A549 (cell line): Measurements from ENCODE around the gene ZSCAN12. TPM values are rescaled to one million over a fixed set of nuclear protein-coding genes. Genes with fewer than 3 reads are reported as not detected.

Experiments used
- ATAC-seq, 2 experiments: fragments of 200-7000 bp in 1 of 2; fragments of >200 bp in 1 of 2; cut with Nextera tagmentation in 1 of 2; cut with Tn5 transposase in 1 of 2; 3 replicates each; pipeline versions ENCODE4 v1.8.0 to v1.9.1; 2018 to 2020; ENCODE audit warnings: mild to moderate bottlenecking in 1 of 2, moderate library complexity in 1 of 2
- CTCF ChIA-PET: fragments of 300-600 bp; sonication (Branson Sonifier 250); formaldehyde crosslinking; extraction: SDS; loops from one replicate; lab custom pipeline; 2021; ENCODE audit warnings: antibody characterized with exemption, inconsistent platforms; lab: Yijun Ruan, JAX
- POLR2A ChIA-PET: fragments of 350-600 bp; formaldehyde crosslinking; extraction: SDS; loops from one replicate; lab custom pipeline; 2021; ENCODE audit warnings: antibody characterized with exemption, inconsistent platforms; lab: Yijun Ruan, JAX
- DNase-seq, 2 experiments: peaks; one replicate each; pipeline versions ENCODE4 v3.0.0 to v3.0.0-alpha.2; 2011 to 2016; ENCODE audit warnings: low read depth in 1 of 2, low spot score in 1 of 2
- FAIRE-seq: peaks from 2 replicates; lab custom pipeline; 2011; peaks lifted over from hg19 to GRCh38; lab: Jason Lieb, UNC
- H3K27ac ChIP-seq, 2 experiments: fragments of >200 bp; sonication (Bioruptor Twin); formaldehyde crosslinking; 3 replicates each; pipeline ENCODE4 v1.5.1; 2016 to 2017
- H3K4me1 ChIP-seq: fragments of >200 bp; sonication (Bioruptor Twin); formaldehyde crosslinking; 3 replicates; pipeline ENCODE4 v1.6.1; 2016
- H3K4me2 ChIP-seq: fragments of >200 bp; sonication (Bioruptor Twin); formaldehyde crosslinking; 3 replicates; pipeline ENCODE4 v1.6.1; 2016
- H3K4me3 ChIP-seq: fragments of >200 bp; sonication (Bioruptor Twin); formaldehyde crosslinking; 3 replicates; pipeline ENCODE4 v1.5.1; 2016
- H3K9me3 ChIP-seq: fragments of >200 bp; sonication (Bioruptor Twin); formaldehyde crosslinking; 3 replicates; pipeline ENCODE4 v1.6.1; 2016
- CBX2 ChIP-seq: fragments of 200-600 bp; sonication (generic); IDR thresholded peaks from 2 replicates; pipeline ENCODE4 v1.6.1; 2016; ENCODE audit warnings: low read depth, mild to moderate bottlenecking, borderline replicate concordance
- CEBPB ChIP-seq, 2 experiments: fragments of >200 bp in 1 of 2; sonication (Bioruptor Twin) in 1 of 2; formaldehyde crosslinking in 1 of 2; IDR thresholded peaks; 2 replicates each; pipeline ENCODE4 v1.6.1; 2012 to 2016
- FOSL2 ChIP-seq, 2 experiments: fragments of 450-650 bp in 1 of 2; fragments of >200 bp in 1 of 2; sonication (Bioruptor Twin) in 1 of 2; formaldehyde crosslinking; IDR thresholded peaks; 2 replicates each; pipeline versions ENCODE4 v1.5.0 to v1.6.1; 2016 to 2020; ENCODE audit warnings: mild to moderate bottlenecking in 1 of 2, moderate library complexity in 1 of 2
- GATA3 ChIP-seq: IDR thresholded peaks from 2 replicates; pipeline ENCODE4 v1.6.1; 2012; ENCODE audit warnings: borderline replicate concordance
- HOXA7 ChIP-seq: fragments of 250-450 bp; sonication (Bioruptor Pico); IDR thresholded peaks from 2 replicates; pipeline ENCODE4 v1.5.0; 2020; ENCODE audit warnings: mild to moderate bottlenecking, moderate library complexity
- HOXB5 ChIP-seq: fragments of 250-450 bp; sonication (Bioruptor Pico); IDR thresholded peaks from 2 replicates; pipeline ENCODE4 v1.5.0; 2020; ENCODE audit warnings: mild to moderate bottlenecking, moderate library complexity
- KDM1A ChIP-seq: fragments of 200-600 bp; sonication (generic); IDR thresholded peaks from 2 replicates; pipeline ENCODE4 v1.6.1; 2016; ENCODE audit warnings: low read depth, mild to moderate bottlenecking
- NPAS2 ChIP-seq: fragments of 250-450 bp; sonication (Bioruptor Pico); IDR thresholded peaks from 2 replicates; pipeline ENCODE4 v1.8.0; 2022; ENCODE audit warnings: mild to moderate bottlenecking, moderate library complexity, borderline replicate concordance
- POLR2AphosphoS2 ChIP-seq: conservative IDR thresholded peaks from 2 replicates; pipeline ENCODE4 v1.6.1; 2012; ENCODE audit warnings: low read length, improper control_type of control experiment, inconsistent platforms
- RCOR1 ChIP-seq: fragments of 150-350 bp; IDR thresholded peaks from 2 replicates; pipeline ENCODE4 v1.6.1; 2014; ENCODE audit warnings: antibody characterized with exemption, low read length, low read depth
- RFX5 ChIP-seq: fragments of 450-650 bp; IDR thresholded peaks from 2 replicates; pipeline ENCODE4 v1.7.1; 2014; ENCODE audit warnings: antibody characterized with exemption, mild to moderate bottlenecking, moderate library complexity
- SREBF2 ChIP-seq: fragments of 450-650 bp; IDR thresholded peaks from 2 replicates; pipeline ENCODE4 v1.6.1; 2014; ENCODE audit warnings: mild to moderate bottlenecking, moderate library complexity
- TFCP2L1 ChIP-seq: fragments of 250-450 bp; sonication (Bioruptor Pico); IDR thresholded peaks from 2 replicates; pipeline ENCODE4 v1.5.0; 2021; ENCODE audit warnings: mild to moderate bottlenecking
- ZC3H11A ChIP-seq: fragments of 450-650 bp; IDR thresholded peaks from 2 replicates; pipeline ENCODE4 v1.6.1; 2014; ENCODE audit warnings: antibody characterized with exemption, mild to moderate bottlenecking
- ZNF302 ChIP-seq: fragments of 250-450 bp; sonication (Bioruptor Pico); IDR thresholded peaks from 2 replicates; pipeline ENCODE4 v1.9.0; 2021; ENCODE audit warnings: inconsistent platforms, mild to moderate bottlenecking, moderate library complexity
- ZSCAN20 ChIP-seq: fragments of 250-450 bp; sonication (Bioruptor Pico); IDR thresholded peaks from 2 replicates; pipeline ENCODE4 v1.8.0; 2022; ENCODE audit warnings: mild to moderate bottlenecking, moderate library complexity
- WGBS: methylation state at CpG from one replicate; pipeline ENCODE4 v1.1.6; 2017; ENCODE audit errors: missing lambda C conversion rate; 5-methylcytosine and 5-hydroxymethylcytosine counted together
- polyA plus RNA-seq, 4 experiments: library from polyadenylated mRNA; depleted of rRNA in 3 of 4; stranded (reverse); fragments of >200 nt; fragmentation: RNase III in 1 of 4; extraction: RNeasy Plus Mini Kit Qiagen cat#74134 plus additional on column Dnase treatment in 1 of 4; gene quantifications; 2 replicates in 3 of 4; 3 replicates in 1 of 4; pipeline ENCODE4 v1.2.3, GENCODE V29; 2011 to 2017
- TF ChIP-seq, protein P1 (sequence below): fragments of >200 bp; sonication (Bioruptor Twin); formaldehyde crosslinking; IDR thresholded peaks from 2 replicates; pipeline ENCODE4 v1.6.1; 2016

The ZSCAN12 gene
- polyA plus RNA-seq, 2 of the 4 experiments (the other 2 are of a cell fraction): 1.9 to 3.3 TPM

DNA sequence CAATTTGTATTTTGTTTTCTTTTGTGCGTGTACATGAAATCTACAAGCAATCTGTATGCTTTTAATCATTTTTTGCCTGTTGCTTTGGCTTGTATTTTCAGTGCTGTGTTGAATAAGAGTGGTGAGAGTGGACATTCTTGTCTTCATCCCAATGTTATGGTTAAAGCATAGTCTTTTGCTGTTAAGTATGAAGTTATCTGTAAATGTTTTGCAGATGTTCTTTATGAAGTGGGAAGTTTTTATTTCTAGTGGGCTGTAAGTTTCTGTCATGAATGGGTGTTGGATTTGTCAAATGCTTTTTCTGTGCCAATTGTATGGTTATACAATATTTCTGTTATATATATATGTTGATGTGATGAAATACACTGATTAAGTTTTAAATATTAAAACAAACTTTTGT, 25.6 kb downstream of the ZSCAN12 start:
- no peak for ATAC-seq
- Histone ChIP-seq H3K4me1 (no peaks in the 10 kb centered on the region), H3K27ac (no peak overlapping the region), H3K9me3 (0 out of 3 replicates have a peak, but pooled peaks cover 7% of the 10 kb centered on the region), H3K4me3 (no peak overlapping the region), H3K4me2 (no peak overlapping the region)
- no peak for FAIRE-seq
- ChIA-PET POLR2A (no interaction called here), CTCF (no interaction called here)
- no peak for TF ChIP-seq NPAS2
- TF ChIP-seq, protein P1, sequence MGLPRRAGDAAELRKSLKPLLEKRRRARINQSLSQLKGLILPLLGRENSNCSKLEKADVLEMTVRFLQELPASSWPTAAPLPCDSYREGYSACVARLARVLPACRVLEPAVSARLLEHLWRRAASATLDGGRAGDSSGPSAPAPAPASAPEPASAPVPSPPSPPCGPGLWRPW: no peak
- no peak for TF ChIP-seq FOSL2 (IDR thresholded peaks at IDR 0.05)
- no peak for TF ChIP-seq FOSL2 (CRISPR knock-in tag; IDR thresholded peaks at IDR 0.05)
- no peak for TF ChIP-seq HOXB5
- TF ChIP-seq POLR2AphosphoS2: no peak
- DNase-seq: no peak
- 75% methylated on average over 1 of the region's 1 CpG for WGBS

DNA sequence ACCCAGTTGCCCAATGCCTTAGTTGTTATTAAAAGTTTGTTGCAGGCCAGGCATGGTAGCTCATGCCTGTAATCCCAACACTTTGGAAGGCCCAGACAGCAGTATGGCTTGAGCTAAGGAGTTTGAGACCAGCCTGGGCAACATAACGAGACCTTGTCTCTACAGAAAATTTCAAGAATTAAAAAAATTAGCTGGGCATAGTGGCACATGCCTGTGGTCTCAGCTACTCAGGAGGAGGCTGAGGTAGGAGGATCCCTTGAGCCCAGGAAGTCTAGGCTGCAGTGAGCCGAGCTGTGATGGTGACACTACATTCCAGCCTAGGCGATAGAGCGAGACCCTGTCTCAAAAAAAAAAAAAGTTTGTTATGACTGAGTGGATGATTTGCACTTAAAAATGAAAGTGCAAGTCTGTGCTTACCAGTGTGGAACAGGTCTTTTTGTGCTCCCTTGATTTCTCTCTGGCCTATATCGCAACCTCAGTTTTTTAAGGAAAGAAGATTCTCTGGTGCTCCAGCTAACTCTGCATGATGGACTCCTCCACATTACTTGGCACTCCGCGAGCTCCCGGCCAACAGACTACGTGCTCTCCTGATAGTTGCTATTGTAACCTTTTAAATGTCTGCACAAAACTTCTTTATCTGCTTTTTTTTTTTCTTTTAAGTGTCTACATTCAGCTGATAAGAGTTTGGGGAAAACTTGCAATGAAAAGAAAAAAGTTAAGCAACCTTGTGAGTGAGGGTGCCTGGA, 27.7 kb downstream of the ZSCAN12 start:
- Histone ChIP-seq H3K4me1 (no peaks in the 10 kb centered on the region), H3K27ac (no peak overlapping the region), H3K4me3 (no peak overlapping the region), H3K9me3 (no peaks in the 10 kb centered on the region), H3K4me2 (no peak overlapping the region)
- 88% methylated on average over 9 of the region's 9 CpGs for whole genome bisulfite sequencing
- ATAC-seq: no peak
- DNase-seq: no peak
- ChIA-PET CTCF (interaction anchor here (0.7 to 2.2 kb wide), 2 partner anchors 10 to 16 kb away, joined by 3 to 5 read pairs; no protein-coding TSS in a partner anchor), POLR2A (interaction anchor here (0.6 to 1.1 kb wide), 2 partner anchors 11 to 1225 kb away, joined by 3 read pairs; a partner anchor contains a TSS)
- FAIRE-seq: no peak
- no peak for TF ChIP-seq FOSL2 (IDR thresholded peaks at IDR 0.05)
- no peak for TF ChIP-seq FOSL2 (CRISPR knock-in tag; IDR thresholded peaks at IDR 0.05)

DNA sequence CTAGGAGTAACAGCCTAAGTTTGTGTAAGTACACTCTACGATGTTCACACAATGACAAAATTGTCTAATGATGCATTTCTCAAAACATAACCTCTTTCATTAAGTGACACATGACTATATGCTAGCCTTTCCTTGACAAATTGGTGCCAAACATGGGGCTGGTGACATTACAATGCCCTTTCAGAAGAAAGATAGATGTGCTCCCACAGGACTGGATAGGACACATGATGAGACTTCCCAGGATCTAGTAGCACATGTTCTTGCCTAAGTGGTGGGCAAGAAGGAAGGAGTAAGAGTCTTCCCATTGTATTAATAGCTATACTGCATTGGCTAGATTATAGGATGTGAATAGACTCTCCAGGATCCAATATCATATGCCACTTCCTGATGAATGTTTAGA, 28.3 kb downstream of the ZSCAN12 start:
- no peak for TF ChIP-seq ZC3H11A
- TF ChIP-seq CBX2: no peak
- TF ChIP-seq TFCP2L1: no peak
- TF ChIP-seq RCOR1: no peak
- TF ChIP-seq ZNF302 (CRISPR knock-in tag): no peak
- no peak for TF ChIP-seq KDM1A
- Histone ChIP-seq H3K27ac (no peak overlapping the region), H3K9me3 (no peaks in the 10 kb centered on the region), H3K4me2 (no peak overlapping the region), H3K4me3 (no peak overlapping the region), H3K4me1 (no peaks in the 10 kb centered on the region)
- CTCF ChIA-PET: interaction anchor here (2.2 kb wide), 1 partner anchor 16 kb away, joined by 5 read pairs; no protein-coding TSS in a partner anchor
- WGBS: 62% methylated on average over 1 of the region's 1 CpG
- POLR2A ChIA-PET: interaction anchor here (1.1 kb wide), 1 partner anchor 12 kb away, joined by 3 read pairs; no protein-coding TSS in a partner anchor
- DNase-seq (no peak), FAIRE-seq (no peak), ATAC-seq (no peak)

DNA sequence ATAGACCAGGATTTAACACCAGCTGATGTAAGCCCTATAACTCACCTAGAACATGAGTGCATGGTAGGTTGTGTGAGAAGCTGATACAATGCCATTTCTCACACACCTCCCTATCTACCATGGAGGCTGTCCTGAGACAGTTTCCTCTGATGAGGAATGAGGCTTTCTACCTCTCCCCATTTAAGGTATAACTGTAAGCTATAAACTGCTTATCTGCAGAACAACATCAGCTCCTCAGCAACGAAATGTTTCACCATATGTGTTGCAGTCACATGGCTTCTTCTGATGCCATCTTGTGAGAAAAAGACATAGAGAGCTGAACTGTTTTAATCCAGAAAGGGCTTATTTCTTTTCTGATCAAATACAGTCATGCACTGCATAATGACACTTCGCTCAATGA, 29.1 kb downstream of the ZSCAN12 start:
- peaks cover 4% of the 10 kb centered on the region; the same call in 2 of the 3 replicates for H3K9me3 ChIP-seq
- ATAC-seq (no peak), DNase-seq (no peak), FAIRE-seq (no peak)
- H3K4me3 ChIP-seq: no peak overlapping the region
- no peak overlapping the region for H3K4me2 ChIP-seq
- ChIA-PET CTCF (interaction anchor here (0.7 to 2.2 kb wide), 2 partner anchors 15 to 646 kb away, joined by 4 to 5 read pairs; no protein-coding TSS in a partner anchor), POLR2A (interaction anchor here (0.5 to 1.1 kb wide), 2 partner anchors 13 to 1214 kb away, joined by 3 to 16 read pairs; no protein-coding TSS in a partner anchor)
- TF ChIP-seq TFCP2L1 (no peak), POLR2AphosphoS2 (no peak), ZSCAN20 (CRISPR knock-in tag) (no peak), HOXA7 (CRISPR knock-in tag) (no peak), GATA3 (no peak), ZC3H11A (no peak), SREBF2 (no peak), CEBPB (IDR thresholded peaks at IDR 0.05) (no peak), RFX5 (no peak)
- H3K4me1 ChIP-seq: no peaks in the 10 kb centered on the region
- 32% methylated on average over 2 of the region's 2 CpGs for WGBS
- no peak overlapping the region for H3K27ac ChIP-seq
